Nephron progenitor cell (in vitro differentiated cells): ENCODE data around the gene TTC39C.

ENCODE experiments used
- DNase-seq: peaks from one replicate; pipeline ENCODE4 v3.0.0; 2021
- H3K27ac Mint-ChIP-seq: 2 replicates; pipeline ENCODE4 v1.8.0; 2021; ENCODE audit warnings: mild to moderate bottlenecking, moderate library complexity, mixed read lengths
- H3K27me3 Mint-ChIP-seq: 2 replicates; pipeline ENCODE4 v1.8.0; 2021; ENCODE audit warnings: mild to moderate bottlenecking, low read depth, mixed read lengths; ENCODE audit not compliant: poor library complexity
- H3K36me3 Mint-ChIP-seq: 2 replicates; pipeline ENCODE4 v1.8.0; 2021; ENCODE audit warnings: low read depth, mixed read lengths
- H3K4me1 Mint-ChIP-seq: 2 replicates; pipeline ENCODE4 v1.8.0; 2021; ENCODE audit warnings: mixed read lengths
- H3K4me3 Mint-ChIP-seq: 2 replicates; pipeline ENCODE4 v1.8.0; 2021; ENCODE audit warnings: mild to moderate bottlenecking, moderate library complexity, mixed read lengths
- H3K9me3 Mint-ChIP-seq: 2 replicates; pipeline ENCODE4 v1.8.0; 2021; ENCODE audit warnings: mild to moderate bottlenecking, moderate library complexity, mixed read lengths
- TF ChIP-seq, protein P1 (sequence below): fragments of 200-600 bp; sonication (generic); IDR thresholded peaks from 2 replicates; pipeline ENCODE4 v1.5.0; 2021; ENCODE audit warnings: antibody characterized with exemption

The TTC39C gene

DNA sequence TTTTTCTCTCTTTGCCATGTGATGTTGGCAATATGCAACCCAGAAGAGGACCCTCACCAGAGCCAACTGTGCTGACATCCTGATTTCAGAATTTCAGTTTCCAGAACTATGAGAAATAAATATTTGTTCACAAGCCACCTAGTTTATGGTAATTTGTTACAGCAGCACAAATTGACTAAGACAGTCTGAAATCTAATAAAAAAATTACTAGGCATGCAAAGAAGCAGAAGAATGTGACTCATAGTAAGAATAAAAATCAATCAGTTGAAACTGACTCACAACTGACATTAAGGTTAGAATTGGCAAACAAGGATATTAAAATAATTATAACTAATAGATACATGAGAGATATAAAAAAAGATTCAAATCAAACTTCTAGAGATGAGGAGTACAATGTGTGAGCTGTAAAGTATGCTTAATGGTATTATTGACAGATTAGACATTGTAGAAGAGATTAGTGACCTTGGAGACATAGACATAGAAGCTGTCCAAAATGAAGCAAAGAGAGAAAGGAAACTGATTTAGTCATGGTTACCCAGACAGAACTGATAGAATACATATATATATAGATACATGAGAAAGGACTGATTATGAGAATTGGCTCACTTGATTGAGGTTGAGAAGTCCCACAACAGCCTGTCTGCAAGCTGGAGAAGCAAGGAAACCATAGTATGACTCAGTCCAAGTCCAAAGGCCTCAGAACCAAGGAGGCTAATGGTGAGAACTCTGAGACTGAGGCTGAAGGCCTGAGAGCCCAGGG, 27.8 kb upstream of the TTC39C start:
- no peak for DNase-seq
- Mint-ChIP-seq H3K4me3 (no peak overlapping the region), H3K27me3 (peaks cover 15% of the 10 kb centered on the region), H3K27ac (no peak overlapping the region), H3K9me3 (no peaks in the 10 kb centered on the region), H3K4me1 (peaks cover 16% of the 10 kb centered on the region), H3K36me3 (no peaks in the 10 kb centered on the region)
- TF ChIP-seq, protein P1, sequence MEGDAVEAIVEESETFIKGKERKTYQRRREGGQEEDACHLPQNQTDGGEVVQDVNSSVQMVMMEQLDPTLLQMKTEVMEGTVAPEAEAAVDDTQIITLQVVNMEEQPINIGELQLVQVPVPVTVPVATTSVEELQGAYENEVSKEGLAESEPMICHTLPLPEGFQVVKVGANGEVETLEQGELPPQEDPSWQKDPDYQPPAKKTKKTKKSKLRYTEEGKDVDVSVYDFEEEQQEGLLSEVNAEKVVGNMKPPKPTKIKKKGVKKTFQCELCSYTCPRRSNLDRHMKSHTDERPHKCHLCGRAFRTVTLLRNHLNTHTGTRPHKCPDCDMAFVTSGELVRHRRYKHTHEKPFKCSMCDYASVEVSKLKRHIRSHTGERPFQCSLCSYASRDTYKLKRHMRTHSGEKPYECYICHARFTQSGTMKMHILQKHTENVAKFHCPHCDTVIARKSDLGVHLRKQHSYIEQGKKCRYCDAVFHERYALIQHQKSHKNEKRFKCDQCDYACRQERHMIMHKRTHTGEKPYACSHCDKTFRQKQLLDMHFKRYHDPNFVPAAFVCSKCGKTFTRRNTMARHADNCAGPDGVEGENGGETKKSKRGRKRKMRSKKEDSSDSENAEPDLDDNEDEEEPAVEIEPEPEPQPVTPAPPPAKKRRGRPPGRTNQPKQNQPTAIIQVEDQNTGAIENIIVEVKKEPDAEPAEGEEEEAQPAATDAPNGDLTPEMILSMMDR = no peak

DNA sequence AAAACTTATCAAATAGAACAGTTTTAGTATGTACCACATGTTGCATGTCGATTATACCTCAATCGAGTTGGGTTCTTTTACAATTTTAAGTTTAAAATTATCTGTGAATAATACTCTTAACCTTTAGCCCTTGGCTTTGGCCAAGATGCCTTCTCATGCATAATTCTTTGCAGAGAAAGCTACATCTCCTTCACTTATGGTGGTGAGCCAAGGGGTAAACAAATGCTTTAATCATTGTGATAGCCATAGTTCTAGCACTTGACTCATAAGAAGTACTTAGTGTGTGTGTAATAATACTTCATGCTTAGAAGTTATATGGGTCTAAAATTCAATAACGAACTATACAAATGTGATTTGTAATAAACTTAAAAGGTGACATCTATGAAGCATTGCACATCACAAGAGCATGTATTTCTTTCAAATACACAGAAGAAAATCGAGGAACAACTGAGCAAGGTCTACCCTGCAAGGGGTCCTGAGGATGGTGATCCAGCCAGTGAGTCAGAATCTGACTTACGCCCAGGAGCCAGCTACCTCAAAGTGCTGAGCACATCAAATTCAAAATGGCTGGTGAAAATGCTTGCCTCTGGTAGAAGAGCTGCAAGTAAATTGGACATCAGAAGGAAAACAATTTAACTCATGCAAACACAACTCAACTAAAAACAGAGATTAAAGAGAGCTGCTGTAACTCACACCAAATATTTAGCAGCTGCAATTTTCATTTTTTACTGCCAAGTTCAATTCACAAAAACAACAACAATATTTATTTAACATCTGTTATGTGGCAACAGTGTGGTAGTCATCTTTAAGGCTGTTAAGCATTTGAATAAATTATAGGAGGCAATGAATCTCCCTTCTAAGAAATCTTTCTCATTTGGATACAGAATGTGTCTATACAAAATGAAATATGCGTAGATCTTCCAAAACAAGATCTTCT, 23.8 kb upstream of the TTC39C start:
- H3K36me3 Mint-ChIP-seq = no peaks in the 10 kb centered on the region
- no peaks in the 10 kb centered on the region for H3K9me3 Mint-ChIP-seq
- TF ChIP-seq, protein P1 = no peak
- H3K27me3 Mint-ChIP-seq = peaks cover 15% of the 10 kb centered on the region
- H3K27ac Mint-ChIP-seq = no peak overlapping the region
- peaks cover 16% of the 10 kb centered on the region for H3K4me1 Mint-ChIP-seq
- no peak for DNase-seq
- no peak overlapping the region for H3K4me3 Mint-ChIP-seq

DNA sequence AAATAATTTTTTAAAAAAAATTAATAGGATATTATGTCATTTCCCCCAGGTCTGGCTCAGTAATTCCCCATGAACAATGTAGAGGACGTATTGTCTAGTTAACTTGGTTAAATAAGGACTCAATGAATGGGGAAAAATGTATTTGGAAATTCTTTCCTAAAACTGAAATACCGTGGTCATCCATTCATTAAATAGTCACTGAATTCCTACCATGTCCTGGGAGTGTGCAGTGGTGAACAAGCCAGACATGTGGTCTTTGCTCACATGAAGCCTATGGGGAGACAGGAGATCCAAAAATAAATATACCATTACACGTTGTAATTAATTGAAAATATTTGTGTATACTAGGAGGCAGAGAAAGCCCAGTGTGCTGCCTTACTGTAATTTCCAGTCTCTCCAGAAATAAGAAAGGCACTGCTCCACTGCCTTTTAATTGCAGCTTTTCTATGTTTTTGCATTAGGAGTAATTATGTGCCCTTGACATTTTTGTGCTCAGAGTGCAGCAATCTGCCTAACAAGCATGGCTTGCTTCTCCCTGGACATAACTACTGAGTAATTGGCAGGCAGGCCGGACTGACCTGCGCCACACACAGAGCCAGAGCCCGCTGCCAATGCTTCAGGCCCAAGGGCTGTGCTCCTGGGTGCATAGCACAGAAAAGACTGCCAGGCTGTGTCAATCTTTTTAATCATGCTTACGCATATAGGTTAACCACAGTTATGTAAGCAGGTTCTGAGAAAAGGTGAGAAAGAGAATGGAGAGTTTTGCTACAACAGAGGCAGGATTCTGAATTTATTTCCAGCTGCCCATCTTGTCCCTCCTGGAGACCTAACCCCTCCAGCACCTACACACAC, 22.2 kb upstream of the TTC39C start:
- no peak for DNase-seq
- H3K9me3 Mint-ChIP-seq = no peaks in the 10 kb centered on the region
- no peak overlapping the region for H3K27ac Mint-ChIP-seq
- H3K4me1 Mint-ChIP-seq = peaks cover 16% of the 10 kb centered on the region
- TF ChIP-seq, protein P1 = no peak
- H3K36me3 Mint-ChIP-seq = no peaks in the 10 kb centered on the region
- H3K4me3 Mint-ChIP-seq = no peak overlapping the region
- peaks cover 17% of the 10 kb centered on the region for H3K27me3 Mint-ChIP-seq

DNA sequence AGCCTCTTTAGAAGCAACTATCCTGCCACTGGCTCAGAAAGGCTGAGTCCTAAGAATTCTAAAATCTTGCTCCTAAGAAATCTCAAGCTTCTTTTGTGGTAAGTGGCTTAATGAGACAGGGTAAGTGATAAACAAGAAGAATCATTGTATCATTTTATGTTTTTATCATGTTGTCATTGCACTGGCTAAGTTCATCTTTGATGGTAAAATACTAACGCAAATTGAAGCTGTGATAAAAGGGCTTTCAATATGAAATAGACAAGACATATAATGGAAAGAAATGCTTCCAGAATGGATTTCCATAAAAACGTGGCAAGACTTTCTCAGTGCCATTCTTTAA, 21.6 kb upstream of the TTC39C start:
- Mint-ChIP-seq H3K27ac (no peak overlapping the region), H3K9me3 (no peaks in the 10 kb centered on the region), H3K4me3 (no peak overlapping the region), H3K36me3 (no peaks in the 10 kb centered on the region), H3K4me1 (peaks cover 16% of the 10 kb centered on the region), H3K27me3 (peaks cover 20% of the 10 kb centered on the region)
- TF ChIP-seq, protein P1 = no peak
- DNase-seq = no peak

DNA sequence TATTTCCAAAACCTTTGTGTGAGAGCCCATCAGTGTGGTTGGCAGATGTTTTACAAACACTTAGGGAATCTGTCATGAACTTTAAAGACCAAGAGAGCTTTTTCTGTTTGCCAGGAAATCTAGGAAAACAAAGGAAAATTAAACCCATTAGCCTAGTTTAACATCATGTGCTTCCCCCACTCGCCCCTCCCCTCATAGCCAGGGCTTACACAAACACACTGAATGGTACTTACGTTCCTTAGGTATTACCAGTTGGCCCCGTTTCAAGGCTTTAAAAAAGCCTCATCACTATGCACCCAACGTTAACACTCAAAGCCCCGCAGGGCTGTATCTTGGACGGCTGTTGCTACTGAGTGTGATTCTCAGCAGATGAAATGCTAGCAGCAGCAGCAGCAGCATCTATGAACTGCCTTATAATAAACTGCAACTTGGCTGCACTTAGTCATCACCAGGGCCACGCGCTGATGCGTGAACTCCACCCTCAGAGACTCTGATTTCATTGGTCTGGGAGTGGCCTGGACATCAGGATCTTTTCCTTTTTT, 20.1 kb upstream of the TTC39C start:
- H3K4me1 Mint-ChIP-seq = peaks cover 19% of the 10 kb centered on the region
- TF ChIP-seq, protein P1 = no peak
- H3K9me3 Mint-ChIP-seq = no peaks in the 10 kb centered on the region

More for the DNA sequence above, 20.1 kb upstream of the TTC39C start:
- peaks cover 15% of the 10 kb centered on the region for H3K27me3 Mint-ChIP-seq
- H3K4me3 Mint-ChIP-seq = peak overlapping the region; percentile 35
- no peaks in the 10 kb centered on the region for H3K36me3 Mint-ChIP-seq
- no peak overlapping the region for H3K27ac Mint-ChIP-seq
- DNase-seq = no peak
